HG03159 (cell line): ENCODE results near the gene CTSA.
"Not testable (repeated sequence)": the region's sequence is repeated elsewhere in the genome, so short reads cannot be mapped to it uniquely, and the experiment has no call there.

Source experiments
- ATAC-seq: cut with Tn5 transposase; IDR thresholded peaks from one replicate; pipeline ENCODE4 v1.9.1; 2021; ENCODE audit warnings: mild to moderate bottlenecking, moderate library complexity; ENCODE audit not compliant: unreplicated experiment

Gene CTSA

GRCh38 chr20:45892828-45893500 is 1.8 kb downstream of the CTSA start:
- ATAC-seq, result no peak

GRCh38 chr20:45893831-45894230 is 2.7 kb downstream of the CTSA start:
- ATAC-seq, result no peak

GRCh38 chr20:45894797-45895196 is 3.7 kb downstream of the CTSA start:
- ATAC-seq, result no peak

GRCh38 chr20:45896641-45897161 is 5.6 kb downstream of the CTSA start:
- no peak for ATAC-seq

- ATAC-seq, result no peak
These were observed 6.2 kb downstream of the CTSA start for GRCh38 chr20:45897289-45897688.

- no peak for ATAC-seq
These were observed 6.6 kb downstream of the CTSA start for GRCh38 chr20:45897692-45898091.

GRCh38 chr20:45898285-45898684 is 7.2 kb downstream of the CTSA start:
- no peak for ATAC-seq

- ATAC-seq, result no peak
These were observed 8.1 kb downstream of the CTSA start for GRCh38 chr20:45899046-45899835.

- ATAC-seq, result not testable (repeated sequence)
These were observed 10.2 kb downstream of the CTSA start for GRCh38 chr20:45901332-45901731.

GRCh38 chr20:45902199-45902701 is 11.1 kb downstream of the CTSA start:
- ATAC-seq, result no peak

GRCh38 chr20:45904583-45905504 is 13.7 kb downstream of the CTSA start:
- no peak for ATAC-seq

- no peak for ATAC-seq
These were observed 14.5 kb downstream of the CTSA start for GRCh38 chr20:45905505-45906079.

- ATAC-seq, result no peak
These were observed 16.2 kb downstream of the CTSA start for GRCh38 chr20:45907219-45907948.

- no peak for ATAC-seq
These were observed 16.9 kb downstream of the CTSA start for GRCh38 chr20:45908084-45908483.

GRCh38 chr20:45909336-45909808 is 18.2 kb downstream of the CTSA start:
- no peak for ATAC-seq

GRCh38 chr20:45909817-45910669 is 18.9 kb downstream of the CTSA start:
- no peak for ATAC-seq

- peak; percentile 89 for ATAC-seq
These were observed 19.7 kb downstream of the CTSA start for GRCh38 chr20:45910670-45911485.
